GM18517 (cell line): ENCODE results near the gene SLC34A1.
A peak's percentile ranks its signal among the peaks of the same experiment; 100 is the strongest.
"Not testable (repeated sequence)": the region's sequence is repeated elsewhere in the genome, so short reads cannot be mapped to it uniquely, and the experiment has no call there.

Experiments
- ATAC-seq: cut with Tn5 transposase; IDR thresholded peaks from one replicate; pipeline ENCODE4 v1.9.1; 2021; ENCODE audit warnings: mild to moderate bottlenecking, moderate library complexity; ENCODE audit not compliant: unreplicated experiment

Gene SLC34A1

DNA sequence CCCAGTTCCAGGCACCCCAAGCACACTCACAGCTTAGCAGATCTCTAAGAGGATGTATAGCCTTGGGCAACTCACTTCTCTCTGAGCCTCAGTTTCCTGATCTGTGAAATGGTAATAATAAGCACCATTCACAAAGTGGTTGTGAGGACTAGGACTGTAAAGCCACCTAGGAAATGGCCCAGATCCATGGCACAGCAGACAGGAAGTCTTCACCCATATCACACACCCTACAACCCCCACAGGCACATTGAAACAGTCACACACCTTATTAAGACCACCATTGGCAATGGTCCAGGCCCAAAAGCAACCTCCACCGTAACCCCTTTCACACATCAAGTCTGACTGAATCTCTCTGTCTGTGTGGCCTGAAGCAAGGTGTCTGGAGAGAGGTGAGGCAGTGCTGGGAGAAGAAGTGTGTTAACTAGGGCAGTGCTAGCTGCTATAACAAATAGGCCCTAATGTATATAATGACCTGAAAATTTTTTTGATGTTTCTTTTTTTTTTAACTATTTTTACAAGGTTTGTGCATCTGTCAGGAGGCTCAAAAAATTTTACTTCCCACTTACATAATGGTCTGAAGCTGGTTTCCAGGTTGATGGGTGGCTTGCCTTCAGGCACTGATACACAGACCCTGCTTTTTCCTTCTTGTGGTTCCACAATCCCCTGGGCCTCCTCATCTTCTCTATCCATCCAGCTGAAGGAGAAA is 28.9 kb upstream of the SLC34A1 start:
- ATAC-seq = no peak

DNA sequence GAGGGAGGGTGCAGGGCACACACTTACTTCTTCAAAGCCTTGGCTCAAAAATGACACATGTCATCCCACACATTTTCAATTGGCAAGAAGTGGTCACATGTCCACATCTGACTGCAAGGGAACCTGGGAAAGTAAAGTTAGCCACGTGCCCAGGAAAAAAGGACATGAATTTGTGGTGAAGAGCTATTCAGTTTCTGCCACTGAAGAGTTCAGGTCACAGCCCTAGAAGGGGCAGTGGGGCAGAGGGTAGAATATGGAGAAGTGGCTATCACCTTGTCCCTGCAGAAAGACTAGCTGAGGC is 28.4 kb upstream of the SLC34A1 start:
- ATAC-seq = no peak

DNA sequence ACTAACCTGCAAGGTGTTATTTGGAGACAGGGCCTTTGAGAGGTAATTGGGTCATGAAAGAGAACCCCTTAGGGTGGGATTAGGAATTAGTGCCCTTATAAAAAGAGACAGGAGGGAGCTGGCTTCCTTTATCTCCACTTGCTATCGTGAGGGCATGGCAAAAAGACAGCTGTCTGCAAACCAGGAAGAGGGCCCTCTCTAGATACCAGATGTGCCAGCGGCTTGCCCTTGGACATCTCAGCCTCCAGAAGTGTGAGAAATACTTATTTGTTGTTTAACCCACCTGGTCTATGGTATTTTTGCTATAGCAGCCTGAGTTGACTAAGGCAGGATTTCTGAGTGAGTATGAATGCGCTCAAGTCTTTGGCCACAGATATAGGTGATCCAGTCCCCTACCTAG is 27.5 kb upstream of the SLC34A1 start:
- ATAC-seq = no peak

DNA sequence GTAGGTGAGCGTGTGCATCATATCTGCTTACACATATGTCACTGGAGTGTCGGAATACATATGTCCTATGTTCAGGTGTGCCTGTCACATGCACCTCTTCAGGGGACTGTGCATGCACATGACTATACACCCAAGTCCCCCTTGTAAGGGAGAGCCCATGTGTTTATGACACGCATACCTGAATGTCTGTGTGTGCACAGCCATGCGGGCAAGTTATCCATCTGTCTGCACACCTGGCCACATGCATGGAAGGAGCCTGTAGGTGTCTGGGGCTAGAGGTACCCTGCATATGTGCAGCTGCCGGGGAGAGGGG is 27.1 kb upstream of the SLC34A1 start:
- no peak for ATAC-seq

DNA sequence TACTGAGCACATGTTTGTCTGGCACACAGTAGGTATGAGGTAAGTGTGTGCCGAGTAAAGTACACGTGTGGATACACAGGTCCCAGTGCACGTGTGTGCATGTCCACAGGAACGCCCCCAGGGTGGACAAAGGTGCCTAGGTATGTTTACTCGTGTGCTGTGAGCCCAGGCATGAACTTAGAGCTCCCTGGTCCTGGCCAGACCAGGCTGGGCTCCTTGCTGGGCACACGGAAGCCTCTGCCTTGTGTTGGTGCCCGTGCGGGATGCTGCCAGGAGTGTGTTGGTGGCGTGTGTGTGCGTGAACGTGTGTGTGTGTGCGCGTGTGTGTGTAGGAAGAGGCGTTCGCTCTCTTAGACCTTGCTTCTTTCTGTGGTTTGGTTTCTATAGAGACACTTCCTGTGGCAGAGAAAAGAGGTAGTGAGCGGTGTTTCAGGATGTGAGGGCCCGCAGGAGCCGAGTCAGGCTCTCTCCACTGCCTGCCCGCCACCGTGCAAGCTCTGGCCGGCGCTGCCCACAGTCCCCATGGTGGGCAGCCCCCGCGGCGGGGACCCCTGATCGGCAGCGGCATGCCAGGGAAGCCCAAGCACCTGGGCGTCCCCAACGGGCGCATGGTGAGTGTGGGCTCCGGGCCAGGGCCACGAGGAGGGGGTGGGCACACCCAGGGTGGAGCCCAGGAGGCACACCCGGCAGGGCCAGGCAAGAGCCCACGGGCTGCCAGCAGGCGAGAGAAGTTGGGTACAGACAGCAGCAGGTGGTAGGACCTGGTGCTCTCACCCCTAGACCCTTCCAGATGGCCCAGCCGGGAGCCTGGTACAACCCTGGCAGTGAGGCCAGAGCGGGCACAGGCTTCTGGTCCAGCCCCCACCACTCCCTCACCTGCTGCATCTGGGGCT is 26.5 kb upstream of the SLC34A1 start, which contains the start of gene RGS14:
RGS14 (plus strand) TSS at position 466 of the 893 bp plus-strand sequence; CDS start at position 567, 101 bp downstream.
- ATAC-seq = peak; percentile 94

DNA sequence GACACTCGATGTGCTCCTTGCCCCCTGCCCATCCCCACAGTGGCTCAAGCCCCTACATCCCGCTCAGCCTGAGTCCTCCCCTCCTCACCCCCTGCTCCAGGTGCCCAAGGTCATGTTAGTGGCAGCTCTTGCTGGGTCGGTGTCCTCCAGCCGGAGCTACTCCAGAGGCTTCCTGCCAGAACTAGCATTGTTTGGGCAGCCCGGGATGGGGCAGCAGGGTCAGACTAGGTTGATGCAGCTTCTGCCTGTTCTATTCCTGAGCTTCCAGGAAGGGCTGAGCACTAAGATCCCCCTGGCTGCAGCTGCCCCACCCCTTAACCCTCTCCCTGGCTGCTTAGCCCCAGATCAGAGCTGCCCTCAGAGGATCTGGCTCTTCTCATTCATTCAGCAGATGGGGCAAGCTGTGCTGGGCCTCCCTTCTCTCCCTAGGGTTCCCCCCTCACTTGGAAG is 25.8 kb upstream of the SLC34A1 start:
- ATAC-seq = no peak

DNA sequence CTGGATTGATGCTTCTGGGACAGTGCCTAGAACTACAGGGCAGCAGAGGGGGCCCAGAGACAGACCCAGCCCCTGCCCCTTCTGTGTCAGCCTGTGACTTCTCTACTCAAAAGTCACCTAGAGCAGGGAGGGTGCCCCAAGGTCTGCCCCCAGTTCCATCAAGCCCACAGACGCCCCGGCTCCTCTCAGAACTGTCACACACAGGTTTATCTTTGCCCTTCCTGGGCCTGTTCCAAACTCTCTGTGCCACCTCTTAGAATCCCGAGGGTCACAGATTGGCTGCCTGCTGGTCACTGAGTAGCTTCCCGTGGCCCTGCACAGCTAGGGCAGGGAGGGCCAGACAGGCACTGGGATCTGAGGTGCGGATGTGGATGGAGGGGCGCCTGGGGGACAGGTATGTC is 24.8 kb upstream of the SLC34A1 start:
- no peak for ATAC-seq

DNA sequence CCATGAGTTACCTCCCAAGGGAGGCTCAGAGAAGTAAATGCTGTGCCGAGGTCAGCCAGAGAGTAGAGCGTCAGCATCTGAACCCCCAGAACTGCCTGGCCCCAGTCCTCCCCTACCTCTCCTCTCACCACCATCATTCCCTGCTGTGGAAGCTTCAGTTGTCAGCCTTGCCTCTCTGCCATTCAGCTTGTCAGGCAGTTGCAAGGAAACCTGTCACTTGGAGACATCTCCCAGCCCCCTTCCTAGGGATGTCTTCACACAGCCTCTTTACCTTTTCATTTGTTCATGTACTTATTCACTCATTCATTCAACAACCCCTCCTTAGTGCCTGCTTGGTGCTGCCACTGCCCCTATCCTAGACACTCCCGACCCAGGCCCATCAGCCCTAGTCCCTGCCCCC is 24.4 kb upstream of the SLC34A1 start:
- no peak for ATAC-seq

DNA sequence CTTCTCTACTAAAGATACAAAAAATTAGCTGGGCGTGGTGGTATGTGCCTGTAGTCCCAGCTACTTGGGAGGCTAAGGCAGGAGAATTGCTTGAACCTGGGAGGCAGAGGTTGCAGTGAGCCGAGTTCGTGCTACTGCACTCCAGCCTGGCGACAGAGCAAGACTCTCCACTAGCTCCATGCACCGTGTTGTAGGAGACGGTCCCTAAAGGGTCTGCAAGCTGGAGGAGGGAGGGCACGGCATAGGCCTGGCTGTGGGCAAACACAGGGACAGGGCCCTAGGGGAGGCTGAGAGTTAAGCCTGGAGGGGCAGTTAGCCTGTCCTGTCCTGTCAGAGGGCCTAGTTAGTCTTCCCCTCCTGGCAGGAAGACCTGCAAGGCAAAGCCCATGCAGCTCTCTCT is 23.5 kb upstream of the SLC34A1 start:
- not testable (repeated sequence) for ATAC-seq

DNA sequence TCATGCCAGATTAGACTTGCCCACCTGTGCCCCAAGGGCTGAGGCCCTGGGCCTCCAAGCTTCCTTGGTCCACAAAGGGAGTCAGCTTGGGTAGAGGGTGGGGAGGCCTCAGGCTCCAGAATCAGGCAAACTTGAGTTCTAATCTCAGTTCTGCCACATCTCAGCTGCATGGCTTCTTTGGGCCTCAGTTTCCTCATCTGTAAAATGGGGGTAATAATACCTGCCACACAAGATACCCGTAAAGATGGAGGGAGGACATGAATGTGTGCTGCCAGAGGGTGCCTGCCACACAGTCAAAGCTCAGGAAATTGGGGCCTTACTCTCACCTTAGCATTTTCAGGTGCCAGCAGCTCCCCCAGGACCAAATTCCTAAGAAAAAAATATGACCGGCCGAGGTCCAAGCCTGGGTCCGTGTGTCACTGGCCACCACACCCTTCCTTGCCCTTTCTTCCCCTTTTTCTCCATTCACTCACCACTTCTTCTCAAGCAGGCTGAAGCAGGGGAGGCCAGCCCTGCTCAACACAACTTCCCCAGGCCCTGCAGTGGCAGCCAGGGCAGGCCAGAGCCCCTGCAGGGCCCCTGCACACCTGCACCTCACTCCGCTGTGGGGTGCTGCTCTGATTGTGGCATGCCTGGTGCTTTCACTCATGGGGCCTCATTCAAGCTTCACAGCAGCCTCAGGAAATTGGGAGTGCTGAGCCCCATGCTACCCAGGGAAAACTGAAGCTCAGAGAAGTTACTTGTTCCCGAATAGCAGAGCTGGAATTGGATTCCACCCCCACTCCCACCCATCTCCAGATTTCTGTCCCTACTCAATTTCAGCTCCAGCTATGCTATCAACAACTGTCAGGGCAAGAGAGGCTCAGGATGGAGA is 22.6 kb upstream of the SLC34A1 start:
- no peak for ATAC-seq

DNA sequence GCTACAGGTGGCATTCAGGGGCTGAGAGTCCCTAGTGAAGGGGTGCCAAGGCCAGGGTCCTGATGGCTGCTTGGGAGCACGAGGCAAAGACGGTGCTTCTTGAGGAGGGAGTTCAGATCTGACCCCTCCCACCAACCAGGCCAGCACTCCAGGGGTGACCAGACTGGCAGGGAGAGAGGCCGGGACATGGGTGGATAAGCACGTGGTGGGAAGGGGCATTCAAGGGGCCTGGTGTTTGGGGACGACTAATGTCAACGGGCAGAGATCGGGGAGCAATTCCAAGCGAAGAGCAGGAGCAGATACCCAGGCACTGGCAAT is 22.0 kb upstream of the SLC34A1 start:
- ATAC-seq = no peak

DNA sequence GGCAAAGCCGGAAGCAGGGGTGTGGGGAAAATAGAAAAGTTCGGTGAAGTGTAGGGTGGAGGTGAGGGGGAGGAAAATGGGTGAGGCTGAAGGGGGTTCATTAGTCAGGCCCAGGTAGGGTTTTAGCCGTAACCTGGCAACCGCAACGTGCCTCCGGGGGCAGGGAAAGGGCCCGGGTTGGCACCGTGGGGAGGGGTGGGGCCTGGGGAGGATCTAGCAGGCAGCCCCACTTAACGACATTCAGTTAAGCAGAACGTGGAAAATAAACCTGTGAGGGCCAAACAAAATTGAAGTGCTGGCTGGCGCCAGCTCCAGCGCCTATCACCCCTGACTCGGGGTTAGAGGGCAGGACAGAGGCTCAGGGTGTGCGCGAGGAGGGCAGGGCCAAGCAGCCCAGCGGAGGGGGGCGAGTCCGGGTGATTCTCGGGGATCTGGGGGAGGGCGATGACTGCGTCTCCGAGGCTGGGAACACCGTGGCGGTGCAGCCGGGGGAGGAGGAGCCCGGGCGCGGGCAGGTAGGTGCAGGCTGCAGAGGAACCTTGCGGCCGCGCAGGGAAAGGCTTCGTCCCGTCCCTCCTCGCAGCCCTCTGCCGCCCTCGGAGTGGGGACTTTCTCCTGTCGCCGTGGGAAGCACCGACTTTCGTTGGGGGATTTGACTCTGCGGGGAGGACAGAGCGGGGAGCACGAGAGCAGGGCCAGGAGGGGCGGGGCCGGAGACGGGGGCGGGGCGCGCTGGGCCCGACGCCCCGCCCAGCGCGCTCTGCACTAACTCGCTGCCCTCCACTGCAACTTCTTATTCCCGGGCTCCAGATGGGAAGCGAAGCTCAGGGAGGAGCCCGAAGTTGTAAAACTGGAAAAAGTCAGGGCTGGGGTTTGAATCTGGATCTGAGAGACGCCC is 21.4 kb upstream of the SLC34A1 start:
- no peak for ATAC-seq

DNA sequence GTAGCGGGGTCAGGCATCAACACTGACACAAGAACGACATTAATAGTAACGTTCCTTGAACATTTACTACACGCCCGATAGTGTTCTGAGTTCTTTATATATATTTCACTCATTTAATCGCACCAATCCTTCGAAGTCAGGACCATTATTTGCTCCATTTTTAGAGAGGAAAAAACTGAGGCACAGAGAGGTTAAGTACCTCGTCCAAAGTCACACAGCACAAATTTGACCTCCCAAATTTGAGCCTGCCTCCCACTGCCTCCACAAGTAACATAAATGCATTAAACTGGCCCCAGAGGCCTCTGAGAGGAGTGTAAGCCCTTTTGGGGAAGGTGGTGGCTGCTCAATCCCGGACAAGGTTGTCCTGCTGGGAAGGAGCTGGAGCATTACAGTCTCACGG is 20.7 kb upstream of the SLC34A1 start:
- ATAC-seq = no peak

DNA sequence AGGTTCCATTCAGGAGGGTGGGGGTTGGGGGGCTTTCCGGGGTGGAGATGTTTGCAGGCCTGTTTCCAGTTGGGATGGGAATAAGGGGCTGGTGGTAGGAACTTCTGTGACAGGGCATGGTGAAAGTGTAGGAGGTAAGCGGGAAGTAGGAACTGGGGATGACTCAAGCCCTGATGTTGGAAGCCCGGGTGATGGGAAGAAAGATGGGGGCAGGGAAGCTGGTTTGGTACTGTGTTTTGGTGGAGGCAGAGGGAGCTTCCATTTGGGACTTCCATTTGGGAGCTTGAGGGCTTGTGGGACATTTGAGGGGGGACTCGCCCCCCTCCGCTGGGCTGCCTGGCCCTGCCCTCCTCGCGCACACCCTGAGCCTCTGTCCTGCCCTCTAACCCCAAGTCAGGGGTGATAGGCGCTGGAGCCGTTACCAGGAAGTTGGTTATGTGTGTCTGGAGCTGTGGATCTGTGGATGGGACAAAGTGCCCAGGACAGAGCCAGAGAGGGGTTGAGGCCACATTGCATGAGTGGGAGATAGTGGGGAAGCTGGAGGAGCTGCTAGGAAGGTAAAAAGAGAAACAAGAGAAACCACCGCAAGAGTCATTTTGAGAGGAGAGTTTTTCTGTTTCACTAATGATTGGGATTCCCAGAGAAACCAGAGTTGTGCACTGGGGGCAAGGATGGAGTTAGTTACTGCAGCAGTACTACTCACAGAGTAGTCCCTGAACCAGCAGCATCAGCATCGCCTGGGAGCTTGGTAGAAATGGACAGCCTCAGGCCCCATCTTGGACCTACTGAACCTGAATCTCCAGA is 19.9 kb upstream of the SLC34A1 start:
- no peak for ATAC-seq

DNA sequence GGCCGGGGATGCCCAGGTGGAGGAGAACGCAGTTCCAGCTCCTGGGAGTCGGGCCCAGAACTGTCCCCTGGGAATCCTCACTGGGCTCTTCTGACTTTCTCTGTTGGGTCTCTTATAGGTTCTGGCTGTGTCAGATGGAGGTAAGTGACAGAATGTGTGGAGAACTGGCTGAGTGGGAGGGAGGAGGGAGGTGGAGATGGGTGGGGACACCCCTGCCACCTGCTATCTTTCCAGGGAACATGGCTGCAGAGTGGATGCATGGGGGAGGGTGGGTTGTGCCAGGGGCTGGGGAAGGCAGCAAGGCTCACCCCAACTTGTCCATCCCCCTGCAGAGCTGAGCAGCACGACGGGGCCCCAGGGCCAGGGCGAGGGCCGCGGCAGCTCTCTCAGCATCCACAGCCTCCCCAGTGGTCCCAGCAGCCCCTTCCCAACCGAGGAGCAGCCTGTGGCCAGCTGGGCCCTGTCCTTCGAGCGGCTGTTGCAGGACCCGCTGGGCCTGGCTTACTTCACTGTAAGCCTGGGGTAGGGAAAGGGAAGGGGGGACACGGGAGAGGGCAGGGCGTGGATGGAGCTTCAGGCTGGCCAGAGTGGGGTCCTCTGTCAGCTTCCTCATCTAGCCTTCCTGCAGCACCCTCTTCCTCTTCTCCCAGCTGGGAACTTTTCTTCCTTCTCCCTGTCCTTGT is 18.2 kb upstream of the SLC34A1 start:
- ATAC-seq = no peak

DNA sequence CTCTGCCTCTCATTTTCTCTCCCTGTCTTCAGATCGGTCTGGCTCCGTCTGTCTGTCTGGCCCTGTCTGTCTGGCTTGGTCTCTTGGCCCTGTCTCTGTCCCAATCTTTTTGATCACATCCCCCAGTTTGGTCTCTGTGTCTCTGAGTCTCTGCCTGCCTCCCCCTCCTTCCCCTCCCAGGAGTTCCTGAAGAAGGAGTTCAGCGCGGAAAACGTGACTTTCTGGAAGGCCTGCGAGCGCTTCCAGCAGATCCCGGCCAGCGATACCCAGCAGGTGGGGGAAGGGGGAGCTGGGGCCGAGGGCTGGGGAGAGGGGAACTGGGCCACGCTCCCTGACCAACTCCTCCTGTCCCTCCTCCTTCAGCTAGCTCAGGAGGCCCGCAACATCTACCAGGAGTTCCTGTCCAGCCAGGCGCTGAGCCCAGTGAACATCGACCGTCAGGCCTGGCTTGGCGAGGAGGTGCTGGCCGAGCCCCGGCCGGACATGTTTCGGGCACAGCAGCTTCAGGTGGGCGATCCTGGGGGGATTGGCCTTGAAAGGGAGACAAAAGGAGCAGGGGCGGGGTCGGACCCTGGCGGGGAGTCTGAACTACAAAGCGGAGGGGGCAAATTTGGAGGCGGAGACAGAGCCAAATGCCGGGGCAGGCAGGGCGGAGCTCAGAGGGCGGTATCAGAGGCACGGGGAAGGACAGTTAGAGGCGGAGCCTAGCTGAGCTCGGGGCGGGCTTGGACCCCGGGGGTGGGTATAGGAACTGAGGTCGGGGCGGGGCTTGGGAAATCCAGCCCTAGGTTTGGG is 17.5 kb upstream of the SLC34A1 start:
- no peak for ATAC-seq

DNA sequence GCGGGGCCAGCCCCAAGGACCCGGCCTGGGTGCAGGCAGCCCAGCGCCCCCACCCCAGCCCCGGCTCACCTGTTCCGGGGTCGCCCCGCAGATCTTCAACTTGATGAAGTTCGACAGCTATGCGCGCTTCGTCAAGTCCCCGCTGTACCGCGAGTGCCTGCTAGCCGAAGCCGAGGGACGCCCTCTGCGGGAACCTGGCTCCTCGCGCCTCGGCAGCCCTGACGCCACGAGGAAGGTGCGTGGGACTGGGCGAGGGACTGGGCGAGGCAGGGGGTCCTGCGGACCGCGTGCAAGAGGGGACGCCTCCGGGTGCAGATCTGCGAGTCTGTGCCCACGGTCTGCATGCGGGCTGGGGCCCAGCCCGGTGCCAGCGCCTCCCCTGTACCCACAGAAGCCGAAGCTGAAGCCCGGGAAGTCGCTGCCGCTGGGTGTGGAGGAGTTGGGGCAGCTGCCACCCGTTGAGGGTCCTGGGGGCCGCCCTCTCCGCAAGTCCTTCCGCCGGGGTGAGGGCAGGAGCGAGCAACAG is 16.8 kb upstream of the SLC34A1 start:
- ATAC-seq = no peak
